HFFc6 (cell line): Measurements from ENCODE around the gene TEDC2. TPM values are rescaled to one million over a fixed set of nuclear protein-coding genes. Genes with fewer than 3 reads are reported as not detected.

Experiments used
- DNase-seq: peaks from one replicate; pipeline ENCODE4 v3.0.0-alpha.2; 2018
- H3K27ac Mint-ChIP-seq: 2 replicates; pipeline ENCODE4 v1.8.0; 2020; ENCODE audit warnings: mild to moderate bottlenecking, mixed read lengths
- H3K27me3 Mint-ChIP-seq: 2 replicates; pipeline ENCODE4 v1.8.0; 2021; ENCODE audit warnings: mild to moderate bottlenecking, moderate library complexity, mixed read lengths; ENCODE audit not compliant: insufficient read depth
- H3K36me3 Mint-ChIP-seq: 2 replicates; pipeline ENCODE4 v1.8.0; 2021; ENCODE audit warnings: low read depth, mixed read lengths
- H3K4me1 Mint-ChIP-seq: 2 replicates; pipeline ENCODE4 v1.8.0; 2020; ENCODE audit warnings: low read depth, mixed read lengths
- H3K4me3 Mint-ChIP-seq: 2 replicates; pipeline ENCODE4 v1.8.0; 2020; ENCODE audit warnings: mild to moderate bottlenecking, moderate library complexity, mixed read lengths
- H3K9me3 Mint-ChIP-seq: 2 replicates; pipeline ENCODE4 v1.8.0; 2020; ENCODE audit warnings: mild to moderate bottlenecking, mixed read lengths
- CTCF ChIP-seq: fragments of 200-600 bp; sonication (generic); IDR thresholded peaks from 2 replicates; pipeline ENCODE4 v1.5.0; 2021; ENCODE audit warnings: antibody characterized with exemption, mild to moderate bottlenecking
- total RNA-seq, 6 experiments: library from RNA; stranded (reverse); fragmentation: NEBNext Ultra II Directional; extraction: Animal tissue kit (Norgen Biotek cat#: 25700); gene quantifications; 2 replicates in 1 of 6; 3 replicates in 5 of 6; pipeline ENCODE4 v1.2.3, GENCODE V29; 2021

The TEDC2 gene
- total RNA-seq, 6 experiments from 2014 or later: 3.6 to 8.3 (median 8.0) TPM

GRCh38 chr16:2464333-2464732, 4.4 kb downstream of the TEDC2 start:
- Mint-ChIP-seq H3K36me3 (no peaks in the 10 kb centered on the region), H3K4me1 (peaks cover 11% of the 10 kb centered on the region), H3K27ac (no peak overlapping the region), H3K4me3 (no peak overlapping the region), H3K27me3 (peaks cover 6% of the 10 kb centered on the region), H3K9me3 (no peaks in the 10 kb centered on the region)
- DNase-seq: no peak
- TF ChIP-seq CTCF: no peak

GRCh38 chr16:2465653-2466415, 5.9 kb downstream of the TEDC2 start:
- Mint-ChIP-seq H3K9me3 (no peaks in the 10 kb centered on the region), H3K27ac (no peak overlapping the region), H3K4me3 (no peak overlapping the region), H3K27me3 (peaks cover 4% of the 10 kb centered on the region), H3K4me1 (peaks cover 6% of the 10 kb centered on the region), H3K36me3 (no peaks in the 10 kb centered on the region)
- peak; percentile 60 for TF ChIP-seq CTCF
- no peak for DNase-seq

GRCh38 chr16:2466667-2467527, 7.0 kb downstream of the TEDC2 start:
- Mint-ChIP-seq H3K36me3 (no peaks in the 10 kb centered on the region), H3K27me3 (peaks cover 4% of the 10 kb centered on the region), H3K9me3 (no peaks in the 10 kb centered on the region), H3K4me1 (peaks cover 6% of the 10 kb centered on the region), H3K4me3 (peak overlapping the region; percentile 62), H3K27ac (no peak overlapping the region)
- no peak for DNase-seq
- TF ChIP-seq CTCF: no peak

GRCh38 chr16:2467528-2468232, 7.8 kb downstream of the TEDC2 start:
- Mint-ChIP-seq H3K4me1 (peaks cover 6% of the 10 kb centered on the region), H3K27ac (no peak overlapping the region), H3K4me3 (peak overlapping the region; percentile 71), H3K36me3 (no peaks in the 10 kb centered on the region), H3K27me3 (peaks cover 4% of the 10 kb centered on the region), H3K9me3 (no peaks in the 10 kb centered on the region)
- DNase-seq: peak; percentile 46
- TF ChIP-seq CTCF: peak; percentile 35; the same call in 1 of the 2 replicates

- no peaks in the 10 kb centered on the region for H3K9me3 Mint-ChIP-seq
- H3K27me3 Mint-ChIP-seq: peaks cover 4% of the 10 kb centered on the region
- TF ChIP-seq CTCF: no peak
- H3K4me1 Mint-ChIP-seq: peaks cover 6% of the 10 kb centered on the region
- DNase-seq: no peak
- H3K27ac Mint-ChIP-seq: 0 out of 2 replicates have a peak overlapping the region, but pooled peaks have one; percentile 16
- H3K4me3 Mint-ChIP-seq: peak overlapping the region; percentile 71
- no peaks in the 10 kb centered on the region for H3K36me3 Mint-ChIP-seq
Observed at GRCh38 chr16:2468233-2468724, 8.4 kb downstream of the TEDC2 start.
